Endothelial cell of umbilical vein (primary cell): Measurements from ENCODE around the gene OR1A1. TPM values are rescaled to one million over a fixed set of nuclear protein-coding genes. Genes with fewer than 3 reads are reported as not detected.

ENCODE experiments used
- BruUV-seq: library from RNA; stranded (reverse); fragments of 400-500 nt; replicated peaks from 2 replicates; lab custom pipeline; 2021; lab: Mats Ljungman, UMichigan
- CTCF ChIA-PET: fragments of 300-600, 350-600 bp; sonication (Branson Sonifier 250); formaldehyde crosslinking; loops from one replicate; lab custom pipeline; 2021; ENCODE audit warnings: antibody characterized with exemption, inconsistent platforms; lab: Charles Lee
- POLR2A ChIA-PET: fragments of 300-600, 350-600 bp; sonication (Branson Sonifier 250); formaldehyde crosslinking; loops from one replicate; lab custom pipeline; 2021; ENCODE audit warnings: antibody characterized with exemption, inconsistent platforms; lab: Charles Lee
- DNase-seq: peaks from one replicate; pipeline ENCODE4 v3.0.0-alpha.2; 2011; ENCODE audit warnings: low read depth, low spot score
- FAIRE-seq: peaks from 2 replicates; lab custom pipeline; 2011; peaks lifted over from hg19 to GRCh38; lab: Jason Lieb, UNC
- H2AFZ ChIP-seq: 2 replicates; pipeline ENCODE4 v1.6.0; 2012; ENCODE audit warnings: low read depth, low read length, control low read depth, inconsistent platforms
- H3K27ac ChIP-seq: 2 replicates; pipeline ENCODE4 v1.5.1; 2011; ENCODE audit warnings: low read depth, mild to moderate bottlenecking, control low read depth, low read length, moderate library complexity; ENCODE audit not compliant: insufficient read depth
- H3K27me3 ChIP-seq, 2 experiments: 2 replicates each; pipeline versions ENCODE4 v1.6.0 to v1.6.1; 2011; ENCODE audit warnings: low read length in 2 of 2, mixed read lengths in 1 of 2; ENCODE audit not compliant: control insufficient read depth in 2 of 2, insufficient read depth in 2 of 2
- H3K36me3 ChIP-seq, 2 experiments: 2 replicates in 1 of 2; 3 replicates in 1 of 2; pipeline ENCODE4 v1.5.1; 2011; ENCODE audit warnings: low read length in 2 of 2, mild to moderate bottlenecking in 1 of 2, moderate library complexity in 1 of 2; ENCODE audit not compliant: control insufficient read depth in 2 of 2, insufficient read depth in 2 of 2; ENCODE audit errors: extremely low read depth in 1 of 2
- H3K4me1 ChIP-seq: 3 replicates; pipeline ENCODE4 v1.5.1; 2011; ENCODE audit warnings: mild to moderate bottlenecking, low read length; ENCODE audit not compliant: control insufficient read depth, insufficient read depth; ENCODE audit errors: extremely low read depth
- H3K4me2 ChIP-seq: 2 replicates; pipeline ENCODE4 v1.6.1; 2011; ENCODE audit warnings: low read length, control low read depth, mixed read lengths; ENCODE audit not compliant: insufficient read depth
- H3K4me3 ChIP-seq, 3 experiments: fragments of 200-600 bp in 1 of 3; sonication (generic), shearing (Covaris generic) in 1 of 3; replicated peaks in 1 of 3; 2 replicates each; pipeline ENCODE4 v1.5.1; 2011 to 2016; ENCODE audit warnings: control low read depth in 3 of 3, low read length in 3 of 3, mild to moderate bottlenecking in 2 of 3, inconsistent platforms in 1 of 3, low read depth in 1 of 3, moderate library complexity in 1 of 3; ENCODE audit not compliant: insufficient read depth in 1 of 3
- H3K79me2 ChIP-seq: 2 replicates; pipeline ENCODE4 v1.6.0; 2012; ENCODE audit warnings: low read length, inconsistent platforms; ENCODE audit not compliant: control insufficient read depth, insufficient read depth
- H3K9ac ChIP-seq: replicated peaks from 2 replicates; pipeline ENCODE3; 2011; ENCODE audit warnings: low read length, control low read depth; ENCODE audit not compliant: insufficient read depth; ENCODE audit errors: extremely low read depth
- H3K9me1 ChIP-seq: replicated peaks from 3 replicates; pipeline ENCODE4 v1.6.0; 2011; ENCODE audit warnings: mild to moderate bottlenecking, low read length; ENCODE audit not compliant: control insufficient read depth, insufficient read depth; ENCODE audit errors: extremely low read depth
- H3K9me3 ChIP-seq: replicated peaks from 2 replicates; pipeline ENCODE4 v1.5.1; 2012; ENCODE audit warnings: low read length, inconsistent platforms; ENCODE audit not compliant: control insufficient read depth, insufficient read depth
- H4K20me1 ChIP-seq: replicated peaks from 2 replicates; pipeline ENCODE3; 2011; ENCODE audit warnings: mild to moderate bottlenecking, low read length; ENCODE audit not compliant: control insufficient read depth, insufficient read depth; ENCODE audit errors: extremely low read depth
- CTCF ChIP-seq, 2 donors: IDR thresholded peaks; 1 replicate in 1 of 2; 2 replicates in 1 of 2; pipeline ENCODE4 v1.5.1; 2011; ENCODE audit warnings: low read length in 2 of 2, mild to moderate bottlenecking in 2 of 2, moderate library complexity in 2 of 2, control low read depth in 1 of 2, inconsistent platforms in 1 of 2, low read depth in 1 of 2; ENCODE audit not compliant: insufficient read depth in 1 of 2; ENCODE audit errors: extremely low read depth in 1 of 2
- EZH2 ChIP-seq: IDR thresholded peaks from 2 replicates; pipeline ENCODE4 v1.6.1; 2012; ENCODE audit warnings: borderline replicate concordance, low read depth, mild to moderate bottlenecking, moderate library complexity, low read length, inconsistent platforms; ENCODE audit not compliant: severe bottlenecking
- FOS ChIP-seq: IDR thresholded peaks from 2 replicates; pipeline ENCODE4 v1.6.1; 2011; ENCODE audit warnings: mild to moderate bottlenecking, low read length, moderate library complexity, borderline replicate concordance; ENCODE audit not compliant: insufficient read depth
- GATA2 ChIP-seq: IDR thresholded peaks from 2 replicates; pipeline ENCODE4 v1.7.0; 2011; ENCODE audit warnings: low read depth, mild to moderate bottlenecking, moderate library complexity, mixed read lengths, low read length; ENCODE audit not compliant: insufficient read length, insufficient read depth
- JUN ChIP-seq: IDR thresholded peaks from 2 replicates; pipeline ENCODE4 v1.6.1; 2011; ENCODE audit warnings: borderline replicate concordance, low read depth; ENCODE audit not compliant: insufficient read length, insufficient read depth
- MAX ChIP-seq: IDR thresholded peaks from 2 replicates; pipeline ENCODE4 v1.6.1; 2011; ENCODE audit not compliant: insufficient read depth, insufficient read length
- MYC ChIP-seq: IDR thresholded peaks from one replicate; pipeline ENCODE4 v1.6.1; 2011; ENCODE audit warnings: mild to moderate bottlenecking, low read depth, low read length
- POLR2A ChIP-seq: IDR thresholded peaks from 2 replicates; pipeline ENCODE4 v1.6.1; 2012; ENCODE audit warnings: low read depth, mild to moderate bottlenecking, control low read depth, low read length
- POLR2AphosphoS5 ChIP-seq: IDR thresholded peaks from 2 replicates; pipeline ENCODE4 v1.6.1; 2012; ENCODE audit warnings: low read depth, mild to moderate bottlenecking, control low read depth, low read length, moderate library complexity; ENCODE audit not compliant: insufficient read depth
- dilution Hi-C: fragments of 300-500 bp; cut with MboI; formaldehyde crosslinking; loops from one replicate; pipeline ENCODE4 v1.15.0; 2019; ENCODE audit warnings: low sequenced_read_pairs; ENCODE audit not compliant: extremely low pct_ligation_motif_present
- intact Hi-C: fragments of 100-400 bp; cut with micrococcal nuclease; formaldehyde crosslinking; loops from one replicate; pipeline ENCODE4 v1.10.0; 2022
- polyA plus RNA-seq, 4 experiments: library from polyadenylated mRNA; depleted of rRNA in 3 of 4; stranded (reverse) in 3 of 4; unstranded in 1 of 4; fragments of >200 nt; gene quantifications; 2 replicates each; pipeline versions ENCODE4 v1.2.1 to v1.2.3, GENCODE V29; 2011 to 2012; ENCODE audit warnings: missing spikeins in 1 of 4
- total RNA-seq: library from RNA; stranded (reverse); gene quantifications from 2 replicates; pipeline ENCODE4 v1.2.3, GENCODE V29; 2021

The OR1A1 gene
- total and polyA plus RNA-seq, 2 donors (not counting 3 experiments of a cell fraction or from before 2014, with no cell fraction given) = not detected

- Histone ChIP-seq H3K9me3 (peaks cover 1% of the 10 kb centered on the region), H2AFZ (no peak overlapping the region), H3K9me1 (no peaks in the 10 kb centered on the region), H3K4me1 (no peaks in the 10 kb centered on the region), H3K27me3 (no peaks in the 10 kb centered on the region), H3K27ac (no peak overlapping the region), H4K20me1 (no peaks in the 10 kb centered on the region), H3K9ac (no peak overlapping the region), H3K79me2 (no peaks in the 10 kb centered on the region), H3K36me3 (no peaks in the 10 kb centered on the region), H3K4me3 (no peak overlapping the region), H3K4me2 (no peak overlapping the region)
- dilution Hi-C loops (no loop called here), intact Hi-C loops (no loop called here)
- no TSS peak for BruUV-seq
- ChIA-PET CTCF (no interaction called here), POLR2A (no interaction called here)
- DNase-seq = no peak
- FAIRE-seq = no peak
- no peak for TF ChIP-seq MYC
- TF ChIP-seq POLR2A = no peak
- TF ChIP-seq GATA2 = no peak
- TF ChIP-seq POLR2AphosphoS5 = no peak
- no peak for TF ChIP-seq JUN
- no peak for TF ChIP-seq CTCF (IDR thresholded peaks at IDR 0.05; ENCODE audit: extremely low read depth in 1 of 2, insufficient read depth in 1 of 2, low read depth in 1 of 2, low read length in 2 of 2)
- no peak for TF ChIP-seq EZH2
- no peak for TF ChIP-seq MAX
- no peak for TF ChIP-seq FOS
These were observed 1.0 kb downstream of the OR1A1 start for GRCh38 chr17:3208484-3208883.
